Breast epithelium (tissue), 4 donors: ENCODE measurements around the gene HUNK. TPM values are rescaled to one million over a fixed set of nuclear protein-coding genes. Genes with fewer than 3 reads are reported as not detected.

Experiments
- DNase-seq, 2 donors: peaks; one replicate each; pipeline ENCODE4 v3.0.0-alpha.2; 2019; ENCODE audit warnings: low spot score in 2 of 2
- H3K27ac ChIP-seq, 2 donors: fragments of 200-600 bp; sonication (generic) in 1 of 2; one replicate each; pipeline ENCODE4 v1.5.1; 2016 to 2019; ENCODE audit warnings: mild to moderate bottlenecking in 1 of 2
- H3K27me3 ChIP-seq, 2 donors: fragments of 200-600 bp; sonication (generic) in 1 of 2; one replicate each; pipeline versions ENCODE4 v1.5.1 to v1.6.0; 2017 to 2019; ENCODE audit warnings: control low read depth in 1 of 2, mild to moderate bottlenecking in 1 of 2
- H3K36me3 ChIP-seq: fragments of 200-600 bp; one replicate; pipeline ENCODE4 v1.5.1; 2019
- H3K4me1 ChIP-seq, 2 donors: fragments of 200-600 bp; sonication (generic); one replicate each; pipeline ENCODE4 v1.5.1; 2016 to 2019; ENCODE audit warnings: control low read depth in 1 of 2
- H3K4me3 ChIP-seq, 3 donors: fragments of 200-600 bp; sonication (generic); 1 replicate in 2 of 3; 2 replicates in 1 of 3; pipeline ENCODE4 v1.5.1; 2016 to 2019; ENCODE audit warnings: mild to moderate bottlenecking in 3 of 3, moderate library complexity in 2 of 3
- H3K9me3 ChIP-seq, 2 donors: fragments of 200-600 bp; sonication (generic) in 1 of 2; one replicate each; pipeline ENCODE4 v1.5.1; 2016 to 2019; ENCODE audit warnings: control low read depth in 1 of 2
- POLR2A ChIP-seq: fragments of 450-650 bp; IDR thresholded peaks from one replicate; pipeline ENCODE4 v1.6.1; 2016; ENCODE audit warnings: antibody characterized with exemption, mild to moderate bottlenecking, moderate library complexity
- POLR2AphosphoS5 ChIP-seq, 3 donors: sonication (generic); formaldehyde crosslinking; IDR thresholded peaks; one replicate each; pipeline ENCODE4 v1.6.1; 2017; ENCODE audit warnings: antibody characterized with exemption in 3 of 3
- intact Hi-C: fragments of 100-400 bp; cut with DNase I; formaldehyde crosslinking; loops from one replicate; pipeline ENCODE4 v1.15.1; 2023; ENCODE audit warnings: low total_unique reads
- total RNA-seq, 3 donors: library from RNA; depleted of rRNA; stranded (reverse); fragments of >200 nt; gene quantifications; one replicate each; pipeline ENCODE4 v1.1.0, GENCODE V29; 2016
- TF ChIP-seq, protein P1 (sequence below), 3 donors: fragments of 450-650 bp; IDR thresholded peaks; one replicate each; pipeline ENCODE4 v1.5.1; 2016 to 2017; ENCODE audit warnings: antibody characterized with exemption in 3 of 3, mild to moderate bottlenecking in 3 of 3, moderate library complexity in 3 of 3

HUNK gene
- total RNA-seq, 3 donors from 2014 or later: 0.32 to 2.0 (median 1.3) TPM

DNA sequence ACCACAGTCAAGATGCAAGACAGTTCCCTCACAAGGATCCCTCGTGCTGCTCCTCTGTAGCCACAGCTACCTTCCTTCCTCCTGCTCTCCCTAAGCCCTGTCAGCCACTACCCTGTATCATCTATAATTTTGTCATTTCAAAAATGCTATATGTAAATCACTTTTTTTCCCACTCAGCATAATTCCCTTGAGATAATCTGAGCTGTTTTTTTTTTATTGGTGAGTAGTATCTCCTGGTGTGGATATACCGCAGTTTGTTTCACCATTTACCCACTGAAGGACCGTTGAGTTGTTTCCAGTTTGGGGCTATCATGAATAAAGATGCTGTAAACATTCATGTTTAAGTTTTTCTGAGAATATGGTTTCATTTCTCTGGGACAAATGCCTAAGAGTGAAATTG lies 88.2 kb downstream of the HUNK start:
- Histone ChIP-seq H3K9me3 (peaks cover 0 to 9% of the 10 kb centered on the region in 2 donors), H3K27me3 (no peaks in the 10 kb centered on the region), H3K4me1 (no peaks in the 10 kb centered on the region), H3K4me3 (no peak overlapping the region), H3K36me3 (no peaks in the 10 kb centered on the region), H3K27ac (no peak overlapping the region)
- intact Hi-C loops: loop anchor here (2.0 kb wide), 1 partner anchor 18 kb away; no protein-coding TSS in a partner anchor
- no peak for DNase-seq
- TF ChIP-seq POLR2AphosphoS5 (IDR thresholded peaks at IDR 0.05): no peak
- TF ChIP-seq, protein P1, sequence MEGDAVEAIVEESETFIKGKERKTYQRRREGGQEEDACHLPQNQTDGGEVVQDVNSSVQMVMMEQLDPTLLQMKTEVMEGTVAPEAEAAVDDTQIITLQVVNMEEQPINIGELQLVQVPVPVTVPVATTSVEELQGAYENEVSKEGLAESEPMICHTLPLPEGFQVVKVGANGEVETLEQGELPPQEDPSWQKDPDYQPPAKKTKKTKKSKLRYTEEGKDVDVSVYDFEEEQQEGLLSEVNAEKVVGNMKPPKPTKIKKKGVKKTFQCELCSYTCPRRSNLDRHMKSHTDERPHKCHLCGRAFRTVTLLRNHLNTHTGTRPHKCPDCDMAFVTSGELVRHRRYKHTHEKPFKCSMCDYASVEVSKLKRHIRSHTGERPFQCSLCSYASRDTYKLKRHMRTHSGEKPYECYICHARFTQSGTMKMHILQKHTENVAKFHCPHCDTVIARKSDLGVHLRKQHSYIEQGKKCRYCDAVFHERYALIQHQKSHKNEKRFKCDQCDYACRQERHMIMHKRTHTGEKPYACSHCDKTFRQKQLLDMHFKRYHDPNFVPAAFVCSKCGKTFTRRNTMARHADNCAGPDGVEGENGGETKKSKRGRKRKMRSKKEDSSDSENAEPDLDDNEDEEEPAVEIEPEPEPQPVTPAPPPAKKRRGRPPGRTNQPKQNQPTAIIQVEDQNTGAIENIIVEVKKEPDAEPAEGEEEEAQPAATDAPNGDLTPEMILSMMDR (IDR thresholded peaks at IDR 0.05): no peak
- TF ChIP-seq POLR2A: no peak

DNA sequence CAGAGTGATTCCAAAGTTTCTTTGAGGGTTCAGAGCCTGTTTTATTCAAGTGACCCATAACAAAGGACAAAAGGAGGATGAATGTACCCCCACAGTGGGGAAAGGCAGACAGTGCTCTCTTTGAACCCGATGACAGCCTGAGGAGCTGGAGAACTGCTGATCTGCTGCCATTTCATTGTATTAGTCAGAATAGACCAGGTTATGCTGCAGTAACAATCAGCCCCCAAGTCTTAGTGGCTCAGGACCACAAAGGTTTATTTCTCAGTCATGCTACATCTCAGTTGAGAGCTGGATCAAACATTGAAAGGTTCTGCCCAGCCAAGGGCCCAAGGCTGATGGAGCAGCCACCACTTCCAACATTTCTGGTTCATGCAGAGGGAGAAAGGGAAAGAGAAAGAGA lies 88.9 kb downstream of the HUNK start:
- H3K27ac ChIP-seq: no peak overlapping the region
- intact Hi-C loops: loop anchor here (2.0 kb wide), 1 partner anchor 19 kb away; no protein-coding TSS in a partner anchor
- H3K9me3 ChIP-seq: peaks cover 0 to 9% of the 10 kb centered on the region in 2 donors
- no peak for DNase-seq
- H3K36me3 ChIP-seq: no peaks in the 10 kb centered on the region
- H3K4me3 ChIP-seq: no peak overlapping the region
- no peaks in the 10 kb centered on the region for H3K27me3 ChIP-seq
- no peaks in the 10 kb centered on the region for H3K4me1 ChIP-seq
- TF ChIP-seq, protein P1 (IDR thresholded peaks at IDR 0.05): no peak

DNA sequence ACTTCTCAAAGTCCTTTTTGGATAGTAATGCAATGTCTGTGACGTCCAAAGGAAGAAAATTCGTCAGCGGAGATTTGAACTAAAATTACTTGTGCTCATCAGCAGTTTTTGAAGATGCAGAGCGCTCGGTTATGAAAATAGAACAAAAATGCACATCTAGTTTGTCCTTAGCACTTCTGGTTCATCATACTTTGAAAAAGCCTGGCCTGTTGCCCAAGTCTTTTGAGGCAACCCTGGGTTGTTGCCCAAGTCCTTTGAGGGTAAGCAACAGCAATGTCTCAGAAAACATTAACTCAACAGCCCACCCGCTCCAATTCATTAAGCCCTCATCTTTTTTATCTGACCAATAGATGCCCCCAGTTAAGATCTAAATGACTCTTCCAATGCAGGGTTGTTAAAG lies 91.9 kb downstream of the HUNK start:
- peaks cover 0 to 9% of the 10 kb centered on the region in 2 donors for H3K9me3 ChIP-seq
- intact Hi-C loops: no loop called here
- no peaks in the 10 kb centered on the region for H3K27me3 ChIP-seq
- H3K36me3 ChIP-seq: no peaks in the 10 kb centered on the region
- H3K27ac ChIP-seq: no peak overlapping the region
- TF ChIP-seq POLR2A (no peak), POLR2AphosphoS5 (IDR thresholded peaks at IDR 0.05) (no peak)
- TF ChIP-seq, protein P1 (IDR thresholded peaks at IDR 0.05): no peak
- no peak overlapping the region for H3K4me3 ChIP-seq
- DNase-seq: no peak
- no peaks in the 10 kb centered on the region for H3K4me1 ChIP-seq

DNA sequence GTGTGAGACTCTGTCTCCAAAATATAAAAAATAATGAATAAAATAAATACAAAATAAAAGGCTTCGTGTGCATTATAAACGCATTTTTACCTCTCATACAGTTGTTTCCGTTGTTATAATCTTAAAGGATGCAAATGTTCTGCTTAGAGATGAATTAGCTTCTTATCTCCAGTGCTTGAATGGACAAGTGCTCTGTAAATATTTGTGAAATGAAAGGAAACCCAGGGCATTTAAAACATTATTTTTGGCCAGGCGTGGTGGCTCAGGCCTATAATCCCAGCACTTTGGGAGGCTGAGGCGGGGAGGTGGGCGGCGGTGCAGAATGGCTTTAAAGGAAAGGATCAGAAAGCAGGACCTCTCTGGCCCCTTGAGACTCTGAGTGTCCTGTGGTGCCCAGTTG lies 94.5 kb downstream of the HUNK start:
- no peaks in the 10 kb centered on the region for H3K36me3 ChIP-seq
- TF ChIP-seq, protein P1 (IDR thresholded peaks at IDR 0.05): no peak
- no peak for TF ChIP-seq POLR2AphosphoS5 (IDR thresholded peaks at IDR 0.05)
- TF ChIP-seq POLR2A: no peak

DNA sequence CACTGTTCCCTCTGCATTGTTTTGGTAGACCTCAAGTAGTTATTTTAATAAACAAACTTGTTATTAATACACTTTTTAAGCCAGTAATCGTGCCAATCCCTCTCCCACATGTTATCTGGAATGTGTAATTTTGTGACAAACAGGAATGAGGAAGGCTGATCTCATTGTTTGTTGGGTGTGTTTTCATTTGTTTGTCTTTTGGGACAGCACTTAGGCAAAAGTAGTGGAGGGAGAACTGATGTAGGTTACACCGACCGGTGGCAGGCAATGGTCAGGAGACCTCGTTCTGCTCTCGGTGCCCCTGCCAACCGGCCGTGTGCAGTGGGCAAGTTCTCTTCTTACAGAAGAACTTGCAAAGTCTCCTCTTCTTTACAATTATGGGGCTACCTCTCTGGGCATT lies 99.8 kb downstream of the HUNK start:
- no peaks in the 10 kb centered on the region for H3K36me3 ChIP-seq
- intact Hi-C loops: no loop called here
- TF ChIP-seq, protein P1 (IDR thresholded peaks at IDR 0.05): no peak
- no peak for TF ChIP-seq POLR2AphosphoS5 (IDR thresholded peaks at IDR 0.05)
- no peak for TF ChIP-seq POLR2A
- H3K9me3 ChIP-seq: no peaks in the 10 kb centered on the region
- H3K27ac ChIP-seq: no peak overlapping the region
- no peak overlapping the region for H3K4me3 ChIP-seq
- H3K4me1 ChIP-seq: no peaks in the 10 kb centered on the region
- no peak for DNase-seq
- no peaks in the 10 kb centered on the region for H3K27me3 ChIP-seq

More for the DNA sequence above, 94.5 kb downstream of the HUNK start:
- Histone ChIP-seq H3K4me3 (no peak overlapping the region), H3K27me3 (no peaks in the 10 kb centered on the region), H3K4me1 (no peaks in the 10 kb centered on the region), H3K27ac (no peak overlapping the region), H3K9me3 (no peaks in the 10 kb centered on the region)
- intact Hi-C loops: no loop called here
- no peak for DNase-seq
